NK-92 treated with Interleukin-12 subunit alpha and Interleukin-12 subunit beta, amount 100 ng/mL, for 24 hours (cell line): ENCODE data around the gene ZNF337.
"Not testable (repeated sequence)": the region's sequence is repeated elsewhere in the genome, so short reads cannot be mapped to it uniquely, and the experiment has no call there.

Experiments
- DNase-seq: peaks from one replicate; lab custom pipeline; 2025; lab: John Stamatoyannopoulos, UW

Gene ZNF337

DNA sequence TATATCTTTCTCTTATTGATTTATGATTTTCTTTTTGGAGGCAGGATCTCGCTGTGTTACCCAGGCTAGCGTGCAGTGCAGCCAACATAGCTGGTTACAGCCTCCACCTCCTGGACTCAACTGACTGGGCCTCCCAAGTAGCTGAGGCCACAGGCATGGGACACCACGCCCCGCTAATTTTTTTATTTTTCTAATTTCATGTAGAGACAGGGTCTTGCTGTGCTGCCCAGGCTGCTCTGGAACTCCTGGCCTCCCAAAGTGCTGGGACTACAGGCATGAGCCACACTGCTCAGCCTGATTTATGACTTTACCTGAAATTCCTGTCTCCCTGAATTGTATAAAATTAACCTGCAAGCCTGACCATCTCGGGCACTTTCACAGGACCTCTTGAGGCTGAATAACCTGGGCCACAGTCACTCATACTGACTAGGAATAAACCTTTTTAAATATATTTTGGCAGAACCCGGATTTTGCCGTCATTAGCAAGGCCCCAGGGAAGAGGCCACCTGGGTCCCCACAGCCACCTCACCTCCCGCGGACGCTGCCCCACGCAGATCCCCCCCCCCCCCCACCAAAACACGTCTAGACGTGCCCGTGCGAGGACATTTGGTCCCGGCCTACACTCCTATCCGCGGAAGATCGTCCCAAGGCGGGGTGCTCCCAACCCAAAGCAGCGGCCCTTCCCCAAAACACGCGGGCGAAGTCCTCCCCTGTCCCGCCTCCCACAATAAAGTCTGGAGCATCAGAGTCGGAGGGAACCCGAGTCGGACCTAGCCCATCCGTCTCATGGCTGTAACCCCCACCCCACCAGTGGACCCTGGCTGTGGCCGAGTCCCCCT is 902 bp downstream of the ZNF337 start:
- no peak for DNase-seq

DNA sequence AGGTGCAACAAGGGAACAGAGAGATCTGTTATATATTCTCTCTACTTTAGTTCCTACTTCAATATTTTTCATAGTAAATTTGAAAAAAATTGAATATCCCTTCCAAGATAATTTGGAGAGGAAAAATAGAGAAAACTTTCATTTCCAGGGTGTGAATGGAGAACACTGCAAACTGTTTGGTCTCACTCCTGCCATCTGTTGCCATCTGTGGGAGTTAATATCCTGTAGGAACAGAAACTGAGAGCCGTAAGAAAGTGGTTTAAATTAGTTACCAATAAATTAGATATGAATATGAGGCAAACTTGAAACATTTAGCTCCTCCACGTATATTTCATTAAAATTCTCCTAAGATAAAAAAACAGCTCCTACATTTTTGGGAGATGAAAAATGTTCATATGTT is 4.2 kb downstream of the ZNF337 start:
- no peak for DNase-seq

DNA sequence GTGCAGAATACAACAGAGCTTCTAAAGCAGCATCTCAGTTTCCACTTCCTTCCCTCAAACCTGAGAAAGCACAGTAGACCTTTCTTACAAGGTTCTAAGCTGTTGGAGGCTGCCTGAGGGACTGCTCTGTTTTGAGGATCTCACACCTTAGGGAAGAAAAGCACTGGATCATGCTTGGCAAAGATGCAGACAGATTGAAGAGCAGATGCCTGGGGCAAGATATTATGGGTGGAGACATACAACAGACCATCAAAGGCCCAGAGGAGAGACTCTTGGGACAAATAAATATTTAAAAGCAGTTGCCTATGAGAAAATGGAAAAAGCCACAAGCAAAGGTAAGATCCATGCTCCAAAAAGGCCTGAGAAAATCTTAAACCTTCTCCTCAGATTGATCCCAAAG is 6.2 kb downstream of the ZNF337 start:
- no peak for DNase-seq

DNA sequence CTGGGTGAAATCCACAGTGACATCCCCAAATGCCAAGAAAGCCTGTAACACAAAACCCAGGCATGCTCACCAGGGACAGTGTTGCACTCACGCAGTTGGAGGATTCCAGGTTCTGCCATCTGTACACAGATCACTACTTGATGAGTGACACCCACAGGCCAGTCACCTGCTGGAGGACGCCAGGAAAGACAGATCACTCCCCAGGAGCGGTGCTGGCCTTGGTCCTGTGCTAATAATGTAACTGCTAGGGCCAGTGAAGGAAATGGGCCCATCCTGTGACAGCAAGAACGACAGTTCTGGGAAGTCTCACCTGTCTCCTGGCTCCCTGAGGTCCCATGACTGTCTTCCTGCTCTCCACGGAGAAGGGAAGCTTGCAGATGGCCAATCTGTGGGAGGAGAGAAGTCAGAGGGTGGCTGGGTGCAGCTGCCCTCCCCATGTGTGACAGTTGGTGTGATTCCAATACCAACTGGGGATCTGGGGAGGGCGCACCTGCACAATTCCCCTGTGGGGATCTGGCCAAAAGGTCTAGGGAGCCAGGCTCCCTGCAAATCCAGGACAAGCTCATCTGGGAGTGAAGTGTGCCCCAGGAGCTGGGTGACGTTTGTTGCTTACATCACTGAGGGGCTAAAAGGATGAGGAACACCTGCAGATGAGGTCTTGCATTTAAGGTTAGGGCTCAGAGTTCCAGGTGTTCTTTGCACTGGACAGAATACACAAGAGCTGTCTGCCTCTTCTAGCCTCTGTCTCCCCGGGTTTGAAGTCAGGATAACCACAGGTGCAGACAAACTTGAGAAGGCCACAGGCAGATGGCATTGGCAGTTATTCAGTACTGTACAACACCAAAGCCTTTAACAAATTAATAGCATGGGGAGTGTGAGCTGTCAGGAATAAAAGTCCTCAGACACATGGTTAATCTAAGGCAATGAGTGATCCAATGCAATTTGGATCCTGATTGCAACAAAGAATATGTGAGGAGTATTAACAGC is 10.3 kb downstream of the ZNF337 start:
- DNase-seq, result no peak

DNA sequence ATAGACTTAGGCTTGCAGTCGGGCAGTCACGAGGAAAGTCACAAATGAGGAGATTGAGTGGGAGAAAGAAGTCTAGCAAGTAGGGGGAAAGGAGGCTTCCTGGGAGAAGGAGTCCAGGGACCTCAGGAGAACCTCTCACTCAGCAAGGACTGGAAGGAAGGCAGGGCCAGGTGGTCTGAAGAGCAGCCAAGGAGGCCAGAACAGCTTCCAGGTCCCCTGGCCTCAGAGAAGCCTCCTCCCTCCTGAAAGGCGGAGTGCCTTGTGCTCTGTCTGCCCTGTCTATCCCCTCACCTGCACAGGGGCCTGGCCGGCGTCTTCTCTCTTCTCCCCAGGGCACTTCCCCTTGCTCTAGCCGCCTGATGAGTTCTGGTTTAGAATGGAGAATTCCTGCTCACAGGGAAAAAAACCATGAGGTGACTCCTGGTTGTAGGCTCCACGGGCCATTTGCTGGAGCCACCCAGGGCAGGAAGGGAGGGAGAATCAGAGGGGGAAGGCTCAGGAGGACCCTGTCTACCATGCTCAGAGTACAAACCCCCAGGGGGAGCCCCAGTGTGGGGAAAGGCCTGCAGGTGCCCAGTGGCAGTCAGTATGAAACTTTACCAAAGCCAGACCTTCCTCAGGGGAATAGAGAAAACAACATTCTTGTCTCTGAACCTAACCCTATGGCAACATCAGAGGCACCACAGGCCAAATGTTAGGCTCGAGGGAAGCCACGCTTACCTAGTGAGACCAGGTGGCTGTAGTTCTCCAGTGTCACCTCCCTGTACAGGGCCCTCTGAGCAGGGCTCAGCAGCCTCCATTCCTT is 11.2 kb downstream of the ZNF337 start:
- no peak for DNase-seq

DNA sequence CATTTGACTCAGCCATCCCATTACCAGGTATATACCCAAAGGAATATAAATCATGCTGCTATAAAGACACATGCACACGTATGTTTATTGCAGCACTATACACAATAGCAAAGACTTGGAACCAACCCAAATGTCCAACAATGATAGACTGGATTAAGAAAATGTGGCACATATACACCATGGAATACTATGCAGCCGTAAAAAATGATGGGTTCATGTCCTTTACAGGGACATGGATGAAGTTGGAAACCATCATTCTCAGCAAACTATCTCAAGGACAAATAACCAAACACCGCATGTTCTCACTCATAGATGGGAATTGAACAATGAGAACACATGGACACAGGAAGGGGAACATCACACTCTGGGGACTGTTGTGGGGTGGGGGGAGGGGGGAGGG is 12.8 kb downstream of the ZNF337 start:
- DNase-seq, result not testable (repeated sequence)

DNA sequence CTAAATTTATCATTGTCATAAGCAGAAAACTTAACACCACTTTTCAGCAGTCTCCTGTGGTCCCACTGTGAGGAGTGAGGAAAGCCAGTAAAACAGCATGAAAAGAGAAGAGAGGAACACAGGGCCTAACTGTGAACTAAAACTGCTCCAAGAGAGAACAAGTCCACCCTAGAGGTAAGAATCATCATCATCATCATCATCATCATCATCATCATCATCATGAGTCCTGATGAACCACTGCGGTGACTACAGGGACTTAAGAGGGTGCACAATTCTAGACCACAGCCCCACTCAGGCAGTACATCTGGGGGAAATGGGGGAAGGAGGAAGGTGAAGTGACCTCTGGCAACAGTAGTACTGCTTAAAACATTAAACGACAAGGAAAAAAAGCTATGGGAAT is 13.6 kb downstream of the ZNF337 start:
- no peak for DNase-seq

DNA sequence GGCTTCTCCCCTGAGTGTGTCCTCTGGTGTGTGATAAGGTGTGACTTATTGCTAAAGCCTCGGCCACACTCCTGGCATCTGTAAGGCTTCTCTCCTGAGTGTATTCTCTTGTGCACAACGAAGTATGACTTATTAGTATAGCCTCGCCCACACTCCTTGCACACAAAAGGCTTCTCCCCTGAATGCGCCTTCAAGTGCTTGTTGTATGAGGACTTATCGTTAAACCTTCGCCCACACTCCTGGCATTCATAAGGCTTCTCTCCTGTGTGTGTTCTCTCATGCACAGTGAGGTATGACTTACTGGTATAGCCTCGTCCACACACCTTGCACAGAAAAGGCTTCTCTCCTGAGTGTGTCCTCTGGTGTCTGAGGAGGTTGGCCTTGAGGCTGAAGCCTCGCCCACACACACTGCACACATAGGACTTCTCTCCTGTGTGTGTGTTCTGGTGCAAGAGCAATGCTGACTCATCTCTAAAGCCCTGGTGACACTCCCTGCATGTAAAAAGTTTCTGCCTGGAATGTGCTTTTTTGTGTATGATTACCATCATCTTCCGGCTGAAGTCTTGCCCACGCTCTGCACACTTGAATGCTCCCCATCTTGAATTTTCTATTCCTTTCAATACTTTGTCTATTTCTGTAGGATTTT is 20.4 kb downstream of the ZNF337 start:
- no peak for DNase-seq

DNA sequence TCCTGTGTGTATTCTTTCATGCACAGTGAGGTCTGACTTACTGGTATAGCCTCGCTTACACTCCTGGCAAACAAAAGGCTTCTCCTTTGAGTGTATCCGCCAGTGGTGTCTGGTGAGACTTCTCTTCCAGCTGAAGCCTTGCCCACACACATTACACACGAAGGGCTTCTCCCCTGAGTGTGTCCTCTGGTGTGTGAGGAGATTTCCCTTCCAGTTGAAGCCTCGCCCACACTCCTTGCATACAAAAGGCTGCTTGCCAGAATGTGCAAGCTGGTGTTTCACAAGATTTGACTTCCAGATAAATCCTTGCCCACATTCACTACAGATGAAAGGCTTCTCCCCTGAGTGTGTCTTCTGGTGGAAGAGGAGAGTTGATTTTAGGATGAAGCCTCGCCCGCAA is 21.5 kb downstream of the ZNF337 start:
- no peak for DNase-seq

DNA sequence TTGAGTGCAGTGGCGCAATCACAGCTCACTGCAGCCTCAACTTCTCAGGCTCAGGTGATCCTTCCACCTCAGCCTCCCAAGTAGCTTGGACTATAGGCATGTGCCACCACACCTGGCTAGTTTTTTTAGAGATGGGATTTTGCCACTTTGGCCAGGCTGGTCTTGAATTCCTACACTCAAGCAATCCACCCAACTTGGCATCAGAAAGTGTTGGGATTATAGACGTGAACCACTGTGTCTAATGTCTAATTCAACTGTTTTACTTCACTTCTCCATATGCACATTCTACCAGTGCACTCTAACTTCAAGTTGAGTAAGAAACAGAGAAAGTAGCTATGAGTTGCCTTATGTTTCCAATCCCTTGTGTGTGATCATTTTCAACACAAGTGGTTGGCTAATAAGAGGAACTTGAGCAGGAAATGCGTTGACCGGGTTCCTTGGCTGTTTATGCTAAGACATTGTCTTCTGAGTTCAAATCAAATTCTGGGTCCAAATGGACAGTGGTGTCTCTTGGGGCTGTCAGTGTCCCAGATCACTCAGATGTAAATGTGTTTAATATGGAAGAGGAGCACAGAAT is 23.9 kb downstream of the ZNF337 start:
- DNase-seq, result no peak

DNA sequence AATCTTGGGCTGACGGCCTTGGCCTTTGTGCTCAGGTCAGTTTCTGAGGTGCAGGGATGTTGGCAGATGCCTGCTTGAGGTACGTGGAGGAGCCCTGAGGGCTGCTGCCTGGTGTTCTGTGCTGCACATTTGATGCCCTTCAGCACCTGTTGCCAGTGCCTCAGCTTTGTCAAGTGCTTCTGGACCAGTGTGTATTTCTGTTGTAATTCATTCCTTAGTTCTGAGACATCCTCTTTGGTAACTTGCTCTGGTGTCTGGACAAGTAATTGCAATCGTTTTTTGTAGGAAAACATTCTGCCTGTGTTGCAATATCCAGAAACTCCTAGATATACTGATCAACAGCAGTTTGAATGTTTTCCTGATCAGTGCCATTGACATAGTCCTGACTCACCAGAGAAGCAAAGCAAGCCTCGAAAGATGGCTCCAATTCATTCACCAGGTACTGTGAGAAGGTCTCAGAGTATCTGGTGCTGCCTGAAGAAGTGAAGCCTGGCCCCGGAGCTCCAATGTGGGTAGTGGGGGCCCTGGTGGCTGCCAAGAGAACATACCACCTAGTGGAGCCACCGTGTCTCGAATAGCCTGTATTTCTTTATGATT is 26.7 kb downstream of the ZNF337 start:
- DNase-seq, result no peak

DNA sequence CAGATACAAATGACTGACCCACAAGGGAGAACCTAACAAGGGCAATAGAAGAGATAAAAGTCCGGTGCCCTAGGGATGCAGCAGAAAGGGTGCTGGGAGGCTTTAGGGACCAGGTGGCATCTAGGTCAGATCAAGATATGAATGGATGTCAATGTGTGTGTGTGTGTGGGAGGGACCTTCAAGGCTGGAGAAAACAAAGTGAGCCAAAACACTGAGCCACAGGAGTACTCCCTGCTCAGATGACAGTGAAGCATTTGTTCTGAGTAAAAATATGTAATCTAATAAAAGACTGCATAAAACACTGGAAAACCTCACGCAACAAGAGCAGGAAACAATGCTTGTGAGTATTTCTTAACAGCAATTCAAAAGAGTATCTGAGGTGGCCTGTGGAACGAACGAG is 28.2 kb downstream of the ZNF337 start:
- no peak for DNase-seq

DNA sequence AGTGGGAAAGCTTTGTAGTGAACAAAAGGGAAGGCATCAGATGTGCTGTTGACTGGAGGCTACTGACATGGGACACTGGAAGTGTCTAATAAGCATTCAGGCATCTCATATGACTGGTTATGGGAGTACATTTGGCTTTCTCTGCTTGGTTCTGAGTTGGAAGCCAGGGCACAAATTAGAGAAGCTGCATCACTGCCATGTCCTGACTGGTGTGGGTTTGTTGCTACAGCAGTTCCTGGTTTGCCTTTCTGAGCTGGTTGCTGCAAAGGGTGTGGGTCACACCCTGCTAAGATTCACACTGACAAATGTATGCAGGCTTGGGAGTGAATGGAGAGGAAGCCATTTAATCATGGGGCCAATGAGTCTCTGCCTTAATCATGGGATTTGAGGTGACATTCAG is 36.7 kb downstream of the ZNF337 start:
- no peak for DNase-seq

DNA sequence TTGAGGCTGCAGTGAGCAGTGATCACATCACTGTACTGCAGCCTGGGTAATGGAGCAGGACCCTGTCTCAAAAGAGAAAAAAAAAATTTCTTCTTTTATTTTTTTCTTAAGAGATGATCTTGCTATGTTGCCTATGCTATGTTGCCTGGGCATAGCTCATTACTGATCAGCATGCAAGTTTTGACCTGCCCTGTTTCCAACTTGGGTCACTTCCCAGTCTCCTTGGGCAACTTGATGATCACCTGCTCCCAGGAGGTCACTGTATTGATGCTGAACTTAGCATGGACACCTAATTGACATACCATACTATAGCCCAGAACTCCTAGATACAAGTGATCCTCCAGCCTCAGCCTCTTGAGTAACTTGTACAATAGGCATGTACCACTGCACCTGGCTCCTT is 42.2 kb downstream of the ZNF337 start:
- DNase-seq, result no peak

DNA sequence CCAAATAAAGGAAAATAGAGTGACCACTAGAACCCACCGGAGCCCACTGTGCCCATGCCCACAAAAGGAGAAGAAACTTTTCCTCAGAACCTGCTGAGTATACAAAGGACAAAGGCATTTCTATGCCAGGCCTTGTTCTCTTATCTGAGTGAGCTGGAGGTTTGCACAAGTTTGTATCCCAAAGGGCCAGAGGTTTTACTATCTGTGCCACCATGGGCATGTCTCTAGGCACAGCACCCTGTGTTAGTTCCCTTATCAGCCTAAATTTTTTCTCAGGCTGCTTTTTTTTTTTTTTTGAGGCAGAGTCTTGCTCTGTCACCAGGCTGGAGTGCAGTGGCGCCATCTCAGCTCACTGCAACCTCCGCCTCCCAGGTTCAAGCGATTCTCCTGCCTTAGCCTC is 43.8 kb downstream of the ZNF337 start:
- DNase-seq, result not testable (repeated sequence)

DNA sequence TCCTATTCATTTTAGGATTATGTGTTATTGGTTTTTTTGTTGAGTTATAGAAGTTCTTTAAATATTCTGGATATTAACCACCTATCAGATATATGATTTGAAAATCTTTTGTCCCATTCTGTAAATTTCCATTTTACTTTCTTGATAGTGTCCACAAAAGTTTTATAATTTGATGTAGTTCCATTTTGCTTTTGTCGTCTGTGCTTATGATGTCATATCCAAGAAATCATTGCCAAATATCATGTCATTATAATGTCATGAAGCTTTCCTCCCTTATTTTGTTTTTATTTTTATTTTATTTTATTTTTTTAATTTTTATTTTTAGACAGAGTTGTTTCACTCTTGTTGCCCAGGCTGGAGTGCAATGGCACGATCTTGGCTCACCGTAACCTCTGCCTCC is 51.8 kb downstream of the ZNF337 start:
- DNase-seq, result no peak

DNA sequence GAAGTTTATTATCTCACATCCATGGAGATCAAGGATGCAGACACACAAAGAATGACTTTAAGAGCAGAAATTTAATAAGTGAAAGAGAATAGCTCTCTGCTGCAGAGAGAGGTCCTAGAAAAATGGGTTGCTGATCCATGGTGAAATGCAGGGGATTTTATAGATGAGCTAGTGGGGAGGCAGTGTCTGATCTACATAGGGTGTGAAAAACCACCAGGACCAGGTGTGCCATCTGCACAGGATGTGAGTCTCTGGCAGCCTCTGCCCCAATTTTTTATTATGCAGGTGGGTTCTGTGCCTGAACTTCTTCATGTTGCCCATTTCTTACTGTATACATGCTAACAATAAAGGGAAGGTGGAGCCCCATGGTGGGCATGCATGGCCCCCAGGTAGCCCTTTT is 52.9 kb downstream of the ZNF337 start:
- no peak for DNase-seq

DNA sequence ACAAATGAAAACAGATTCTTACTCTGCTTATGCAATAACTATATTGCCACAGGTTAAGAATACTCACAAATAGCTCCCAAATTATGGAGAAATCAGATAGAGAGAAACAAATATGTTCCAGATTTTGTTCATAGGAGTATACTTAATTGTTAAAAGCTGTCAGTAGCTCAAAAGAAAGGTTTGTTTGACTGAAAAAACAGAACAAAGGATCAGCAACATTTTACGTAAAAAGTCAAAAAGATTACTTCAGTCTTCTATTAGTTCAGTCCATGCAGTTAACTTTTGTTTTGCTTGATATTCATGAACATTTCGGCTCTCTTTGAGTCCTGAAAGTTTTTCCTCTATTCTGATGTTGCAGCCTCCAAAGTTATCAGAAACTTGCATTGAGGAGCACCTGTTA is 59.4 kb downstream of the ZNF337 start:
- DNase-seq, result no peak

DNA sequence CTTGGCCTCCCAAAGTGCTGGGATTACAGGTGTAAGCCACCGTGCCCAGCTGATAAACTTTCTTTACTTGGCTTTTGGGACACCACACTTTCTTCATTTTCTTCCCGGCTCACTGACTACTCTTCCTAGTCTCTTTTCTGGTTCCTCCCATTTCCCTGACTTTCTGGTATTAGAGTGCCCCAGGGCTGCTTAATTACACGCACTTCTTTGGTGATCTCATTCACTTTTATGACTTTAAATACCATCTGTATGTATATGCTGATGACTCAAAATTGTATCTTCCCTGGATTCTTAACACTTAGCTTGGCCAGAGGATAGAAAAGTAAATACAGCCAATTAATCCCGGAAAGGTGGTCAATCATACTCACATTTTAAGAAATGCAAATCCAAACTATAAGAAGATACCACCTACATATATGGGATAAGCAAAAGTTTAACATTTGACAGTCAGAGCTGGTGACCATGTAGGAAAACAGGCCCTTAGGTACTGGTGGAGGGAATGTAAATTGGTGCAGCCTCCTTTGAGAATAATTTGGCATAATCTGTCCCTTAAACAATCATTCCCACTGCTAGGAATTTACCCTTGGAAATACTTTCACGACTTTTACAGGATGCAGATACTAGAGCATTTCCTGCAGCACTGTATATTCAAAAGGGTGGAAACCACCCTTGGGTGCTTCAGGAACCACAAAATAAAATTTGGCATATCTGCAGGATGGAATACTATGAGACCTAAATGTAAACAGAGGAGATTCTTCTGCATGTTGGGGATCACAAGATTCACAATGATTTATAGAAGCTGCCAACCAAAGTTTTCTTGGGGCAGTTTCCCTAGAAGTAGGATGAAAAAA is 63.5 kb downstream of the ZNF337 start:
- no peak for DNase-seq

DNA sequence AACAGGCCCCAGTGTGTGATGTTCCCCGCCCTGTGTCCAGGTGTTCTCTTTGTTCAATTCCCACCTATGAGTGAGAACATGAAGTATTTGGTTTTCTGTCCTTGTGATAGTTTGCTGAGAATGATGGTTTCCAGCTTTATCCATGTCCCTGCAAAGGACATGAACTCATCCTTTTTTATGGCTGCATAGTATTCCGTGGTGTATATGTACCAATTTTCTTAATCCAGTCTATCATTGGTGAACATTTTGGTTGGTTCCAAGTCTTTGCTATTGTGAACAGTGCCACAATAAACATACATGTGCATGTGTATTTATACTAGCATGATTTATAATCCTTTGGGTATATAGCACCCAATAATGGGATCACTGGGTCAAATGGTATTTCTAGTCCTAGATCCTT is 66.0 kb downstream of the ZNF337 start:
- DNase-seq, result not testable (repeated sequence)
